CD14-positive monocyte (primary cell): ENCODE measurements around the gene CCR7. TPM values are rescaled to one million over a fixed set of nuclear protein-coding genes. Genes with fewer than 3 reads are reported as not detected.

ENCODE experiments used
- DNase-seq, 3 donors: peaks; one replicate each; pipeline ENCODE4 v3.0.0-alpha.2; 2011 to 2022
- H2AFZ ChIP-seq: 2 replicates; pipeline ENCODE4 v1.6.0; 2012; ENCODE audit warnings: mild to moderate bottlenecking, low read depth, low read length, inconsistent platforms; ENCODE audit not compliant: insufficient read depth, poor library complexity, severe bottlenecking
- H3K27ac ChIP-seq, 2 donors: 1 replicate in 1 of 2; 2 replicates in 1 of 2; pipeline ENCODE4 v1.5.1; 2012 to 2013; ENCODE audit warnings: low read length in 2 of 2, control low read depth in 1 of 2, inconsistent platforms in 1 of 2, low read depth in 1 of 2, mild to moderate bottlenecking in 1 of 2
- H3K27me3 ChIP-seq, 2 donors: one replicate each; pipeline versions ENCODE4 v1.6.0 to v1.6.1; 2011 to 2013; ENCODE audit warnings: low read length in 2 of 2; ENCODE audit not compliant: control insufficient read depth in 2 of 2, insufficient read depth in 2 of 2
- H3K36me3 ChIP-seq, 2 donors: replicated peaks in 1 of 2; 1 replicate in 1 of 2; 2 replicates in 1 of 2; pipeline versions ENCODE4 v1.5.1 to v1.6.1; 2012 to 2013; ENCODE audit warnings: low read length in 2 of 2, control low read depth in 1 of 2, inconsistent platforms in 1 of 2, mild to moderate bottlenecking in 1 of 2; ENCODE audit not compliant: insufficient read depth in 2 of 2, control insufficient read depth in 1 of 2
- H3K4me1 ChIP-seq, 2 donors: 1 replicate in 1 of 2; 2 replicates in 1 of 2; pipeline versions ENCODE4 v1.5.1 to v1.6.1; 2012 to 2013; ENCODE audit warnings: low read length in 2 of 2, control low read depth in 1 of 2, inconsistent platforms in 1 of 2, mild to moderate bottlenecking in 1 of 2, moderate library complexity in 1 of 2; ENCODE audit not compliant: insufficient read depth in 2 of 2, control insufficient read depth in 1 of 2
- H3K4me2 ChIP-seq: replicated peaks from 2 replicates; pipeline ENCODE3; 2012; ENCODE audit warnings: low read length, moderate library complexity, mild to moderate bottlenecking; ENCODE audit not compliant: poor library complexity, severe bottlenecking; ENCODE audit errors: extremely low read depth
- H3K4me3 ChIP-seq, 3 experiments: fragments of 200-600 bp in 1 of 3; sonication (generic) in 1 of 3; replicated peaks in 1 of 3; 1 replicate in 2 of 3; 2 replicates in 1 of 3; pipeline ENCODE4 v1.5.1; 2011 to 2013; ENCODE audit warnings: low read length in 3 of 3, mild to moderate bottlenecking in 3 of 3, control low read depth in 2 of 3, low read depth in 2 of 3, inconsistent platforms in 1 of 3, moderate library complexity in 1 of 3
- H3K79me2 ChIP-seq: 2 replicates; pipeline ENCODE4 v1.6.0; 2012; ENCODE audit warnings: mild to moderate bottlenecking, control low read depth, inconsistent platforms, low read length, moderate library complexity; ENCODE audit not compliant: insufficient read depth
- H3K9ac ChIP-seq: 2 replicates; pipeline ENCODE4 v1.6.0; 2017; ENCODE audit warnings: low read length, mild to moderate bottlenecking; ENCODE audit not compliant: insufficient read depth, poor library complexity, severe bottlenecking
- H3K9me3 ChIP-seq, 2 donors: replicated peaks in 1 of 2; 1 replicate in 1 of 2; 2 replicates in 1 of 2; pipeline versions ENCODE4 v1.5.1 to v1.6.1; 2012 to 2013; ENCODE audit warnings: low read length in 2 of 2, control low read depth in 1 of 2; ENCODE audit not compliant: control insufficient read depth in 1 of 2, insufficient read depth in 1 of 2
- H4K20me1 ChIP-seq: 2 replicates; pipeline ENCODE4 v1.6.0; 2012; ENCODE audit warnings: mild to moderate bottlenecking, low read length, control low read depth, moderate library complexity; ENCODE audit not compliant: insufficient read depth
- H3K27ac Mint-ChIP-seq, 7 donors: one replicate each; pipeline ENCODE4 v1.8.0; 2020; ENCODE audit warnings: mild to moderate bottlenecking in 7 of 7, mixed read lengths in 7 of 7, moderate library complexity in 6 of 7, inconsistent platforms in 2 of 7
- H3K27me3 Mint-ChIP-seq, 3 donors: one replicate each; pipeline ENCODE4 v1.8.0; 2021 to 2022; ENCODE audit warnings: low read depth in 3 of 3, mild to moderate bottlenecking in 3 of 3, mixed read lengths in 3 of 3, moderate library complexity in 3 of 3, inconsistent platforms in 1 of 3
- H3K36me3 Mint-ChIP-seq, 2 donors: one replicate each; pipeline ENCODE4 v1.8.0; 2020; ENCODE audit warnings: mixed read lengths in 2 of 2, inconsistent platforms in 1 of 2, mild to moderate bottlenecking in 1 of 2
- H3K4me1 Mint-ChIP-seq: one replicate; pipeline ENCODE4 v1.8.0; 2020; ENCODE audit warnings: mild to moderate bottlenecking, mixed read lengths
- H3K4me3 Mint-ChIP-seq, 2 donors: one replicate each; pipeline ENCODE4 v1.8.0; 2020; ENCODE audit warnings: mild to moderate bottlenecking in 2 of 2, mixed read lengths in 2 of 2, moderate library complexity in 1 of 2
- H3K9me3 Mint-ChIP-seq, 7 donors: one replicate each; pipeline ENCODE4 v1.8.0; 2020 to 2022; ENCODE audit warnings: mixed read lengths in 7 of 7, mild to moderate bottlenecking in 6 of 7, moderate library complexity in 6 of 7, inconsistent platforms in 2 of 7
- CTCF ChIP-seq: fragments of 200-600 bp; IDR thresholded peaks from one replicate; pipeline ENCODE4 v1.8.0; 2022; ENCODE audit warnings: antibody characterized with exemption, mild to moderate bottlenecking
- WGBS: methylation state at CpG from one replicate; pipeline ENCODE4 v1.1.5; 2013; ENCODE audit warnings: missing lambda C conversion rate; ENCODE audit not compliant: insufficient coverage; 5-methylcytosine and 5-hydroxymethylcytosine counted together
- intact Hi-C, 2 donors: fragments of 100-400 bp; cut with micrococcal nuclease; formaldehyde crosslinking; loops; one replicate each; pipeline versions ENCODE4 v1.15.0 to v1.15.1; 2023
- polyA plus RNA-seq, 3 donors: library from polyadenylated mRNA; depleted of rRNA in 1 of 3; unstranded in 2 of 3; stranded (reverse) in 1 of 3; fragments of 300-500 nt in 2 of 3; fragments of >200 nt in 1 of 3; fragmentation: Illumina TruSeq in 2 of 3; gene quantifications; 1 replicate in 2 of 3; 2 replicates in 1 of 3; pipeline ENCODE4 v1.2.3, GENCODE V29; 2012 to 2021

The CCR7 gene
- polyA plus RNA-seq, 3 donors, result 0.15 to 2.1 (median 1.2) TPM

GRCh38 chr17:40555296-40556190 is 9.7 kb downstream of the CCR7 start:
- DNase-seq, result no peak
- Histone ChIP-seq H3K36me3 (no peaks in the 10 kb centered on the region), H3K27me3 (peaks cover 0 to 25% of the 10 kb centered on the region in 2 donors), H3K27ac (no peak overlapping the region), H3K4me1 (peaks cover 19 to 24% of the 10 kb centered on the region in 2 donors), H3K4me3 (no peak overlapping the region), H3K9ac (no peak overlapping the region), H4K20me1 (no peaks in the 10 kb centered on the region), H2AFZ (no peak overlapping the region), H3K9me3 (no peaks in the 10 kb centered on the region), H3K4me2 (no peak overlapping the region), H3K79me2 (no peaks in the 10 kb centered on the region)
- Mint-ChIP-seq H3K4me3 (no peak overlapping the region), H3K27ac (no peak overlapping the region), H3K9me3 (peaks cover 0 to 3% (median 0%) of the 10 kb centered on the region in 7 donors), H3K27me3 (peaks cover 15 to 37% (median 25%) of the 10 kb centered on the region in 3 donors), H3K4me1 (peaks cover 36% of the 10 kb centered on the region), H3K36me3 (no peaks in the 10 kb centered on the region)
- WGBS, result 98% methylated on average over 22 of the region's 26 CpGs
- intact Hi-C loops, result no loop called here
- TF ChIP-seq CTCF, result no peak

- TF ChIP-seq CTCF, result no peak
- H3K4me3 ChIP-seq, result no peak overlapping the region
- H2AFZ ChIP-seq, result peak overlapping the region; percentile 85
- Mint-ChIP-seq H3K27me3 (peaks cover 13 to 33% (median 21%) of the 10 kb centered on the region in 3 donors), H3K36me3 (no peaks in the 10 kb centered on the region), H3K4me1 (peaks cover 28% of the 10 kb centered on the region), H3K27ac (no peak overlapping the region), H3K4me3 (peak overlapping the region in 1 of 2 donors; percentile 98), H3K9me3 (peaks cover 0 to under 1% (median 0%) of the 10 kb centered on the region in 7 donors)
- no peak for DNase-seq
- H3K79me2 ChIP-seq, result no peaks in the 10 kb centered on the region
- H3K4me2 ChIP-seq, result no peak overlapping the region
- H3K9me3 ChIP-seq, result no peaks in the 10 kb centered on the region
- intact Hi-C loops, result no loop called here
- peaks cover 0 to 22% of the 10 kb centered on the region in 2 donors for H3K27me3 ChIP-seq
- no peak overlapping the region for H3K27ac ChIP-seq
- whole genome bisulfite sequencing, result over 99% methylated on average over 25 of the region's 27 CpGs
- H3K4me1 ChIP-seq, result peaks cover 12 to 17% of the 10 kb centered on the region in 2 donors
- no peak overlapping the region for H3K9ac ChIP-seq
- no peaks in the 10 kb centered on the region for H4K20me1 ChIP-seq
- H3K36me3 ChIP-seq, result no peaks in the 10 kb centered on the region
Measured at GRCh38 chr17:40554646-40555295, 10.5 kb downstream of the CCR7 start.
